HuH-7.5 (cell line): Measurements from ENCODE around the gene RERE.

ENCODE experiments used
- DNase-seq: peaks from one replicate; pipeline ENCODE4 v3.0.0; 2011; ENCODE audit warnings: low spot score

RERE gene

GRCh38 chr1:8571200-8571984 lies 246.0 kb downstream of the RERE start:
- DNase-seq, result peak; percentile 37

GRCh38 chr1:8570465-8570864 lies 247.0 kb downstream of the RERE start:
- no peak for DNase-seq

GRCh38 chr1:8569242-8569641 lies 248.2 kb downstream of the RERE start:
- DNase-seq, result no peak

- DNase-seq, result no peak
Measured at GRCh38 chr1:8568837-8569236, 248.6 kb downstream of the RERE start.

GRCh38 chr1:8567146-8567545 lies 250.3 kb downstream of the RERE start:
- DNase-seq, result no peak

GRCh38 chr1:8565802-8566201 lies 251.6 kb downstream of the RERE start:
- no peak for DNase-seq

- no peak for DNase-seq
Measured at GRCh38 chr1:8563944-8564537, 253.4 kb downstream of the RERE start.

GRCh38 chr1:8562881-8563865 lies 254.3 kb downstream of the RERE start:
- no peak for DNase-seq

- DNase-seq, result no peak
Measured at GRCh38 chr1:8562222-8562621, 255.2 kb downstream of the RERE start.

GRCh38 chr1:8560611-8561544 lies 256.6 kb downstream of the RERE start:
- DNase-seq, result no peak

GRCh38 chr1:8560035-8560434 lies 257.4 kb downstream of the RERE start:
- no peak for DNase-seq

- no peak for DNase-seq
Measured at GRCh38 chr1:8555582-8555981, 261.9 kb downstream of the RERE start.

GRCh38 chr1:8554956-8555534 lies 262.4 kb downstream of the RERE start:
- DNase-seq, result no peak

- DNase-seq, result no peak
Measured at GRCh38 chr1:8552820-8553397, 264.5 kb downstream of the RERE start.

- DNase-seq, result no peak
Measured at GRCh38 chr1:8551613-8552489, 265.6 kb downstream of the RERE start.

GRCh38 chr1:8551057-8551456 lies 266.4 kb downstream of the RERE start:
- DNase-seq, result no peak

GRCh38 chr1:8547791-8548190 lies 269.6 kb downstream of the RERE start:
- DNase-seq, result no peak

- no peak for DNase-seq
Measured at GRCh38 chr1:8545078-8545477, 272.4 kb downstream of the RERE start.

- no peak for DNase-seq
Measured at GRCh38 chr1:8544644-8545043, 272.8 kb downstream of the RERE start.

- DNase-seq, result no peak
Measured at GRCh38 chr1:8543965-8544364, 273.5 kb downstream of the RERE start.
